Measurements from ENCODE around the gene SPART. TPM values are rescaled to one million over a fixed set of nuclear protein-coding genes. Genes with fewer than 3 reads are reported as not detected.
A peak's percentile ranks its signal among the peaks of the same experiment; 100 is the strongest.

Gene SPART
- total and polyA plus RNA-seq, 4 donors, result 28.0 to 84.7 (median 45.9) TPM

DNA sequence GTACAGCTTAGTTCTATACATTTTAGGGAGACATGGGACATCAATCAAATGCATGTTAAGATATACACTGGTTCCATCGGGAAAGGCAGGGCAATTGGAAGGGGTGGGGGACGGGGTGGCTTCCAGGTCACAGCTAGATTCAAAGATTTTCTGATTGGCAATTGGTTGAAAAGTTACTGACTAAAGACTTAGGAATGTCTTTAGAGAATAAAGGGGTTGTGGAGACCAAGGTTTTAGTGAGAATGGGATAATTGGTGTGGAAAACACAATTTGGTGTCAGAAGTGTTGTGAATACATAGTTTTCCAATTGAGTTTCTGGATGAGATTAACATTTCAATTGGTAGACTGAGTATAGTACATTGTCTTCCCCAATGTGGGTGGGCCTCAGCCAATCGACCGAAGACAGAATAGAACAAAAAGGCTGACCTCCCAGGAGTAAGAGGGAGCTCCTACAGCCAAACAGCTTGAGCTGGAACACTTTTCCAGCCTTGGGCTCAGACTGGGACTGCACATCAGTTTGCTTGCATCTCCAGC is 47.6 kb downstream of the SPART start:
- DNase-seq, result peak; percentile 15 to 29 (median 28)
- H3K9ac ChIP-seq (ENCODE audit: insufficient read depth in 1 of 2, low read length in 2 of 2), result peak overlapping the region; percentile 89

DNA sequence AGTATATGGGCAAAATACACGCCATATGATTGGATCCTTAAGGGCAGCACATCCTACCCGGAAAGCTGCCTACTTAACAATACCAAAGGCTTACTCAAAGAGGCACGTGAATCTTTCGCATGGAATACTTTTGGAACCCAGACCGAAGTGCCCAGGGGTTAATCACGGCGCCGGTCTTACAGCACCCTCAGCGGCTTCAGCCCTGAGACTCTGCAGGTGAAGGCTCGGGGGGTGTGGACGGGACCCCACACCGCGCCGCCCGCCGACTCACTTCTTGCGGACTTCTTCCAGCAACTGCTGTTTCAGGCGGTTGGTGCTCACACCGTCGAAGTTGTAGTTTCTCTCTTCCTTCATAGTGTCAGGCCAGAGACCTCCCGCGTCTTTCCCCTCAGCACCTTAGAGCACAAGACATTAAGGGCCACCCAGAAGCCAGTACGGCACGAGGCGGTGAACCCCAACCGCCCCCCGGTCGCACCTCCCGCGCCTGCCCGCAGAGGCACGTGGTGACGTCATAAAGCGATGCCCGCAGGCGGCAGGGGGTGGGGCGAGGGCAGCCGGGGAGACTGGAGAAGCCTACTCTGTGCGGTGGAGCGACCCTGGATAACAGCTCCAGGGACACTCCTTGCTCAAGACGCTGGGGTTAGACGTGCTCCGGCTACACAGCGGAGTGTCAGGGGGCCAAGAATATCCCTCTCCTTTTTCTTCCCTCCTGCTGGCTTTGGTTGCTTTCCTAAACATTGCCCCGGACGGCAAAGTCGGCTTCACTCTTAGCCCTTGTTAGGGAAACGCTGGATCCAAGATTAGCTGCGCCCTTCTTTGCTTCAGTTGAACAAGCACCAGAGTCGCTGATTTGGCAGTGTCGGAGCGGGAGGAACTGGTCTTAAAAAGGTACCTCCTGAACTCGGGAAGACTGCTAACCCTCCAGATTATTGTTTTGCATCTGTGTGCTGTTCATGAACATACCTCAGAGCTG is 48.5 kb downstream of the SPART start, which contains the start of gene CCDC169:
CCDC169 (minus strand) TSS at position 449 of the 973 bp plus-strand sequence; CDS start at position 354, 95 bp downstream.
- 1 to 2% methylated on average over 53 of the region's 53 CpGs for WGBS, 2 donors
- DNase-seq, result peak; percentile 84 to 87 (median 87)
- Histone ChIP-seq H3K27me3 (ENCODE audit: control insufficient read depth in 3 of 3, insufficient read depth in 3 of 3, low read length in 2 of 3) (no peaks in the 10 kb centered on the region), H3K4me1 (ENCODE audit: control insufficient read depth in 5 of 5, insufficient read depth in 5 of 5, low read length in 5 of 5) (peaks cover 0 to 5% (median 0%) of the 10 kb centered on the region in 5 donors), H3K9me3 (ENCODE audit: control insufficient read depth in 4 of 4, insufficient read depth in 3 of 4, low read length in 3 of 4) (no peaks in the 10 kb centered on the region), H3K9ac (ENCODE audit: insufficient read depth in 1 of 2, low read length in 2 of 2) (peak within 1 kb of the TSS; percentile 89), H3K27ac (ENCODE audit: low read depth in 1 of 2, low read length in 1 of 2) (no peak within 1 kb of the TSS), H3K36me3 (ENCODE audit: control insufficient read depth in 4 of 4, insufficient read depth in 4 of 4, low read length in 4 of 4) (peaks cover 0 to 2% (median 0%) of the 10 kb centered on the region in 4 donors), H3K4me3 (peak within 1 kb of the TSS; percentile 39)
- peak; percentile 82 for ATAC-seq (ENCODE audit: insufficient read depth, low FRiP score)
- TF ChIP-seq, protein P1, sequence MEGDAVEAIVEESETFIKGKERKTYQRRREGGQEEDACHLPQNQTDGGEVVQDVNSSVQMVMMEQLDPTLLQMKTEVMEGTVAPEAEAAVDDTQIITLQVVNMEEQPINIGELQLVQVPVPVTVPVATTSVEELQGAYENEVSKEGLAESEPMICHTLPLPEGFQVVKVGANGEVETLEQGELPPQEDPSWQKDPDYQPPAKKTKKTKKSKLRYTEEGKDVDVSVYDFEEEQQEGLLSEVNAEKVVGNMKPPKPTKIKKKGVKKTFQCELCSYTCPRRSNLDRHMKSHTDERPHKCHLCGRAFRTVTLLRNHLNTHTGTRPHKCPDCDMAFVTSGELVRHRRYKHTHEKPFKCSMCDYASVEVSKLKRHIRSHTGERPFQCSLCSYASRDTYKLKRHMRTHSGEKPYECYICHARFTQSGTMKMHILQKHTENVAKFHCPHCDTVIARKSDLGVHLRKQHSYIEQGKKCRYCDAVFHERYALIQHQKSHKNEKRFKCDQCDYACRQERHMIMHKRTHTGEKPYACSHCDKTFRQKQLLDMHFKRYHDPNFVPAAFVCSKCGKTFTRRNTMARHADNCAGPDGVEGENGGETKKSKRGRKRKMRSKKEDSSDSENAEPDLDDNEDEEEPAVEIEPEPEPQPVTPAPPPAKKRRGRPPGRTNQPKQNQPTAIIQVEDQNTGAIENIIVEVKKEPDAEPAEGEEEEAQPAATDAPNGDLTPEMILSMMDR (IDR thresholded peaks at IDR 0.05; ENCODE audit: control extremely low read depth, extremely low read depth), result no peak

More for the DNA sequence above, 47.6 kb downstream of the SPART start:
- Histone ChIP-seq H3K27me3 (ENCODE audit: control insufficient read depth in 3 of 3, insufficient read depth in 3 of 3, low read length in 2 of 3) (no peaks in the 10 kb centered on the region), H3K4me1 (ENCODE audit: control insufficient read depth in 5 of 5, insufficient read depth in 5 of 5, low read length in 5 of 5) (peaks cover 0 to 5% (median 0%) of the 10 kb centered on the region in 5 donors), H3K36me3 (ENCODE audit: control insufficient read depth in 4 of 4, insufficient read depth in 4 of 4, low read length in 4 of 4) (peaks cover 0 to 2% (median 0%) of the 10 kb centered on the region in 4 donors), H3K9me3 (ENCODE audit: control insufficient read depth in 4 of 4, insufficient read depth in 3 of 4, low read length in 3 of 4) (no peaks in the 10 kb centered on the region), H3K27ac (ENCODE audit: low read depth in 1 of 2, low read length in 1 of 2) (no peak overlapping the region), H3K4me3 (no peak overlapping the region)
- whole genome bisulfite sequencing, 2 donors, result 27 to 29% methylated on average over 4 of the region's 4 CpGs
- no peak for ATAC-seq (ENCODE audit: insufficient read depth, low FRiP score)
- TF ChIP-seq, protein P1 (IDR thresholded peaks at IDR 0.05; ENCODE audit: control extremely low read depth, extremely low read depth), result no peak

DNA sequence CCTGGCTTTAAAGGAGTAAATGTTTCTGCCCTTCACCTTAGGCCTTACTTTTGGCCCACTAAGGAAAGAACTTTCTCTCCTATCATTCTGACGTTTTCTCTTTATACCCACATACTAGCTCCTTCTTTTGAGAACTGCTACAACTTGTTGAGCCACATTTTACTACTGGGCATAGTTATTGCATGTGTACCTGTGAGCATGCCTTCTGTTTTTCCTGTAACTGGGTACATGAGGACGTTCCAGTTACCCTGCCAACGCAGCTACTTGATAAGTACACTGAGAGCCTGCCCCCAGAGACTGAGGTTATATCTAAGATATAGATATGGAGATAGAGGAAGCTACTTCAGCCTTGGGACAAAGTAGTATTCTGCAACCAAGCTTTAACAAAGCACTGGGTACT is 52.1 kb downstream of the SPART start:
- H3K9me3 ChIP-seq (ENCODE audit: control insufficient read depth in 4 of 4, insufficient read depth in 3 of 4, low read length in 3 of 4), result peaks cover 0 to 4% (median 0%) of the 10 kb centered on the region in 4 donors
- WGBS, 2 donors, result 59 to 75% methylated on average over 3 of the region's 3 CpGs
- H3K4me1 ChIP-seq (ENCODE audit: control insufficient read depth in 5 of 5, insufficient read depth in 5 of 5, low read length in 5 of 5), result peaks cover 0 to 5% (median 0%) of the 10 kb centered on the region in 5 donors
- no peak for ATAC-seq (ENCODE audit: insufficient read depth, low FRiP score)
- DNase-seq, result peak in 1 of 3 donors; percentile 29
- no peak overlapping the region for H3K9ac ChIP-seq (ENCODE audit: insufficient read depth in 1 of 2, low read length in 2 of 2)
- no peaks in the 10 kb centered on the region for H3K36me3 ChIP-seq (ENCODE audit: control insufficient read depth in 4 of 4, insufficient read depth in 4 of 4, low read length in 4 of 4)
- no peak overlapping the region for H3K4me3 ChIP-seq
- H3K27ac ChIP-seq (ENCODE audit: low read depth in 1 of 2, low read length in 1 of 2), result no peak overlapping the region
- no peaks in the 10 kb centered on the region for H3K27me3 ChIP-seq (ENCODE audit: control insufficient read depth in 3 of 3, insufficient read depth in 3 of 3, low read length in 2 of 3)
- TF ChIP-seq, protein P1 (IDR thresholded peaks at IDR 0.05; ENCODE audit: control extremely low read depth, extremely low read depth), result no peak

Measured in lung (tissue), 12 donors.